HG03432 (cell line): ENCODE measurements around the gene DOK4.

Experiments used
- ATAC-seq: cut with Tn5 transposase; IDR thresholded peaks from one replicate; pipeline ENCODE4 v1.9.1; 2021; ENCODE audit warnings: mild to moderate bottlenecking, moderate library complexity; ENCODE audit not compliant: unreplicated experiment

Gene DOK4

DNA sequence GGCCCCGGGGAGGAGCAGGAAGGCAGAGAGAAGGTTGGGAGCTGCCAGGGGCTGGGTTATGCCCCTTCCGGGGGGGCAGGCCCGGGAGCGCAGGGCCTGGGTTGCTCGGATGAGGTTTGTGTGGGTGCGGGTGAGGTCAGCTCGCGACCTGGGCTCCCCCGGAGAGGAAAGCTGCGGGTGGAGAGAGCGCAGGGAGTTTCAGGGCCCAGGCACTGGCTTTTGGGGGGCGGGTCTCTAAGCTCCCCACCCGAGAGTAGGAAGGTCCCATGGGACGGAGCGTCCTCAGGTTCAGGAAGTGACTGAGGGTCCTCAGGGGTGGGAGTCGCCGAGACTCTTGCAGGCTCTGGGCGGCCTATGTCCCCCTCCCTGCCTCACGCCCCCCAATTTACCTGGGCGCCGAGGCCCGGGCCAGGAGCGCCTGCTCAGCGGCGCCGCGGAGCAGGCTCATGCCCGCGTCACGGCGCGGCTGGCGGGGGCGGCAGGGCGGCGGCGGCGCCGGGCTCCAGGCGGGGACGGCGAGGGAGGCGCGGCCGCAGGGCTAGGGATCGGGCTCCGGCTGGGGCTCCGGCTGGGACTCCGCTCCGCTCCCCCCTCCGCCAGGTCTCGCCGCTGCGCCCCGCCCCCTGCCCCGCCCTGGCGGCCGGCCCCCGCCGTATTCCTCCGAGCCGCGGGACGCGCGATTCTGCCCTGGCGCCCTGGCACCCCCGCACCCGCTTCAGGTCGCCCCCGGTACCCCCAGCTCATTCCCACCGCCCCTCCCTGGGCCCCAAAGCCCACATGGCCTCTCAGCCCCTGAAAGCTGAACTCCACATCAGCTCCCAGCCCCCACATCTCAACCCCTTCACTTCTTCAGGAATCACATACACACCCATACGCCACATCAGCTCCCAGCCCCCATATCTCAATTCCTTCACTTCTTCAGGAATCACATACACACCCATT, at the start of gene DOK4:
Gene DOK4, minus strand, starts transcription at position 578 of the 942 bp plus-strand sequence. CDS start 6,986 bp downstream, outside the sequence.
- ATAC-seq = peak; percentile 95

DNA sequence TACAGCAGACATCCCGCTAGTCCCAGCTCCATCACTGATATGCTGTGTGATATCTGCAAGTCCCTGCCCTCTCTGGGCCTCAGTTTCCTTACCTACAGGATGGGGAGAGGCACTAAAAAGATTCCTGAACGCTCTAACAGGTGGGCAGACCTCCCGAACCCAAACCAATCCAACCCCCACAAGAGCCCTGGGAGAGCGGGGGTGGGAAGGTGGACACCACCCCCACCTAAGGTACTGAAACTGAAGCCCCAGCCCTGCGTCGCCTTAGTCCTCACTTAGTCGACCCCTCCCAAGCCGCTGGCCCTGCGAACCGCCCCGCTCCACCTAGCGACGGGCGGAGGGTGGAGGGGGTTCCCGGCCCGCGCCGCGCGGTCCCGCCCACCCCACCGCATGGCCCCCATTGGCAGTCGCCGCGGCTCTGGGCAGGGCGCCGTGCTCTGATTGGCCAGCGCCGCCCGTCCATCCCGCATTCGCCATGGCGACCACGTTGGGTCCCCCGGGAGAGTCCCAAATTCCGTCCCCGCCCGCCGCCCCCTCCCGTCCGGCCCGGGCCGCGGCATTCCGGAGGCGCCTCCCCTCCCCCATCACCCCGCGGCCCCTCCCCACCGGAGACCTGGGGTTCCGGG, 49.5 kb upstream of the DOK4 start:
- peak; percentile 75 for ATAC-seq

DNA sequence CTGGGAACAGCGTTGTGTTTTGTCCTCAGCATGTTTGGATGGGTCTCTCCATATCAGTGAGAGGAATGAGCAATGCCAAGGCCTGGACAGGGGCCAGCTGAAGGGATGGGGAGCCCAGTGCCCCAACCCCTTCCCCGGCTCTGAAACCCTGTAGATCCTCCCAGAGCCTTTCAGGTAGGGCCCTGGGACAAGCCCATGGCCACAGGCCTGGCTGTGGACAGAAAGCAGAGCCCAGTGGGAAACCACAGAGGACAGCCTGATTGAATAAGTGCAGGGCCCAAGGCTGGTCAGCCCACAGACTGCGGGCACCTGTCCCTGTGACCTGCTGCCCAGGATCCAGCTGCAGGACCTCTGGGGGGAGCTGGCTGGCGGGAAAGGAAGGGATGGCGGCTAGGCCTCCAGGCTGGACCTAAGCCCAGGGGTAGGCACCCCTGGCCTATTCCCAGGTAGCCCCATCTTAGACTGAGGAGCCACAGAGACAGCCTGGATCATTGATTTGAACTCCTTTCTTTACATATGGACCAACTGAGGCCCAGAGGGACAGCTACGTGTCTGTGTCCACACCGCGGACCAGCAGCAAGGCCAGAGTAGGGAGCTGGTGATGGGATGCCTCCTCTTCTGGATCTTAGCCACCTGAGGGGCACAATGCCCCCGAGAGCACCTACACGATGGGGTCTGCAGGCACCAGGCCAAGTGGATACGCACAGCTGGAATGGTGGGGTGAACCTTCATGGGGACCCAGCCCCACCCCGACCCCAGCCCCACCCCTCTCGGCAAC, 48.8 kb upstream of the DOK4 start:
- no peak for ATAC-seq

DNA sequence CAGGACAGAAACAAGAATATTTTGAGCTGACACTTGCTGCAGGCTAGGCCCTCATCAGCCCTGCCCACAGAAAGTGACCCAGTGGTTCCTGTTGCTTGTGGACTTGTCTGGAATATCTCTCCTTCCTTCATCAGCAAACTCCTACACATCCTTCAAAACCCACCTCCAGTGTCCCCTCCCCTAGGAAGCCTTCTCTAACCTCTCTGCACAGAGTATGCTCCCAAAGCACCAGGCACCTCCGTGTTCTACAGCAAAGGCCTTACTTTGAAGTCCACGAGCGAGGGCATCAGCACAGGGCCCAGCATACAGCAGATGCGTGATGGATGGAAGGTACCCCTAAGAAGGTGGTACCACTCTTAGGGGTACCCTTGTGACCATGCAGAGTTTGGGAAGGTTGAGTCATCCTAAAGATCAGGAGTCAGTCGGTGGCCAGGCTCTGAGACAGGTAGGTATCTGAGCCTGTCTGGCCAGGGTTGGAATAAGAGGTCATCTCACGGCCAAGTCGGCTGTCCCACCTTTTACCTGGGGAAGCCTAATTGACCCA, 48.1 kb upstream of the DOK4 start:
- ATAC-seq = no peak

DNA sequence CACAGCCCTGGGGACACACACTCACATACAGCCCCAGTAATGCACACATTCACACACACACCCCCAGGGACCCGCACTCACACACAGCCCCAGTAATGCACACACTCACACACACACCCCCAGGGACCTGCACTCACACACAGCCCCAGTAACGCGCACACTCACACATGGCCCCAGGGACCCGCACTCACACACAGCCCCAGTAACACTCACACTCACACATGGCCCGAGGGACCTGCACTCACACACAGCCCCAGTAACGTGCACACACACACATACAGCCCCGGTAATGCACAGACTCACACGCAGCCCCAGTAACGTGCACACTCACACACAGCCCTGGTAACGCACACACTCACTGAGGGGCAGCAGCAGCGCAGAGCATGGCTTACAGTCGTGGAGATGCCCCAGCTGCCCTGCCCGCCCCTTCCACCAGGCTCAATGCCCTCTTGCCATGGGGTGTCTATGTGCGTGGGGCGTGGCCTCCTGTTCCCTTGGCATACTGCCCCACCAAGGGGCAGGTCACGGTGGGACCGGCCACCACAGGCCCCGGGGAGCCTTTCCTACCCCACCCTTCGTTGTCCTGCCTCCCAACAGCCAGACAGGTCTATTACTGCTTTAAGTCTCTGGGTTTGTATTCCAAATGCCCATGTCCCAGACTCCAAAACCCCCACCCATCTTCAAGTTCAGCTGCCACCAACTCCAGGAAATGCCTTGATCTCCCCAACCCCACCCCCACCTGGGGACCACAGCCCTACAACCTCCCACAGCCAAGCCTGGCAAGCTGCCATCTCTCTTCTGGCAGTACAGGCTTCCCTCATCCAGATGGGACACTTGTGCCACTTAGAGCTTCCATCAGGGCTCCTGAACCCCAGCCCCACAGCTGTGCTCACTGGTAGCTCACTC, 47.4 kb upstream of the DOK4 start:
- no peak for ATAC-seq

DNA sequence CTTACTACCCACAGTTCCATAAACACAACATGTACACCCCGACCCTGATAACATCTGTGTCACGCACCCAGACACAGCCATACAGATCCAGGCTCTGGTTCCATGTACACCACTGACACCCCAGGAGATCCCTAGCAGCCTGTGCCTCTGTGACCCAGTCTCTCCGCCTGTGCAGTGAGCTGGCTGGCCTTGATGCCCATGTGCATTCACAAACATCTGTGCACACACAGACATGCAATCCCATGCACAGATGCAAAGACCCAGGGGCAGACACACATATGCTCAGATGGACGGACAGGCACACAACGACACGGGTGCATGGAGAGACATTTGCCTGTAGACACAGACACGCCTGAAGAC, 46.0 kb upstream of the DOK4 start:
- ATAC-seq = no peak

DNA sequence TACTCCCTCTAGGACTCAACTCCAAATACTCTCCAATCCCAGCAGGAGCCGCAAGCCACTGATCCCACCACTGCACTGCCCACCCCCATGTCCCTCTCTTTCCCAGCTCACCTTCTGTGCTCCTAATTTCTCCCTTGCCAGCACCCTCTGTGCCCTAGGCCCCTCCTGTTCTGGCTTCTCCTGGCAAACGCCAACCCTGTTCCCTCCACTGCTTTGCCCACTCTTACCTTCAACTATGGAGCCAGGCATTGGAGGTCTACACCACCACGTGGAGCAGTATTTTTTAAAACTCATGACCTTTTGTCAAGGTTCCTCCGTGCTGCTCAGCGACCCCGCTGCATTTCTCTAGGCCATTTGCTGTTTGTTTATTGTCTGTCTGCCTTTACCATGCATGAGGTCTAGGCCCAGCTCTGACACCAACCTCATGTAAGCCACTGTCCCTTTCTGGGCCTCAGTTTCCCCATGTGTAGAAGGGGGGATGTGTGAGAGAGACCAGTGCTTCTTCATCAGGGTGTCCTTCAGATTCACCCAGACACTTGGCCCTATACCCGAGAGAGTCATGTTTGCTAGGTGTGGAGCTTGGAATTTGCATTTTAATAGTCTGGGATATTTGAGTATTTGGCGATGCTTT, 45.5 kb upstream of the DOK4 start:
- no peak for ATAC-seq

DNA sequence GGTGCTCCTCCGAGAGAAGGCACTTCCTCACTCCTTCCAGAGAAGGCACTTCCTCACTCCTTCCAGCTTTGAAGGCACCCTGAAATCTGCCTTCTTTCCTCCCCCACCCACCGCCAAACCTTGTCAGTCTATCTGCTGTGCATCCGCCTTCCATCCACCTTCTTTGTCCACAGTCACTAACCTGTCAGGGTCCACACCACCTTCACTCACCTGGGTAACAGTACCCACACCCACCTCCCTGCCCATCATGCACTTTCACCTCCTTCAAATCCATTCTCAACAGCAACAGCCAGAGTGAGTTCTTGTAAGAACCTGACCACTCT, 44.9 kb upstream of the DOK4 start:
- ATAC-seq = no peak

DNA sequence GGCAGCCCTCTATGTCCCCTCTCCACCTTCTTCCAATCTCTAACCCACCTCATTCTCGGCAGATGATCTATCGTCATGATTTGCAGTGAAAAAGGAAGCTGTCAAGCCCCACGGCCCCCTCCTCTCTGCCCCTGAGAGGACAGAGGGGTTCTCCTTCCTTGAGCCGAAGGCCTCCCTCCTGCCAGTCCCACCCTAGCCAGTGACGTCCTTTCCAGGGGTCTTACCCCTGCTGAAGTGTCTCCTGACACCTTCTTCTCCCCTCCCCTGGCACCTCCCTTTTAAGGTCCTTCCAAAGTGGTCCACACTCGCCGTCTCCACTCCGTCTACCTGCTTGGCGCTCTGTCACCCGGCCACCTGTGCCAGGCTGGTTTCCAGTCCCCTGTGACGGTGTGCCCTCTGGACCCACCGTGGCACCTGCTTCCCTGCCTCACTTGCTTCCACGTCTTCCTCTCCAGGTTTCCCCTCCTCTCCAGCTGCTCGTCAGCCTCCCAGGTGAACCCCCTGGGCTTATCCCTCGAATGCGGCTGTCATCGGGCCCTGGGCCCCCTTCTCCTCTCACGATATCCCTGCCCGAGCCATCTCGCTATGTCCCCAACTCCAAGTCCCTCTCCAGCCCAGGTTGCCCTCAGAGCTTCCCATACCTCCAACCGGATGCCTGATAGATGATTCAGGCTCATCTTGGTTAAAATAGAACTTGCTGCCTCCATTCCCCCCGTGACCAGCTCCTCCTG, 44.4 kb upstream of the DOK4 start:
- ATAC-seq = no peak

DNA sequence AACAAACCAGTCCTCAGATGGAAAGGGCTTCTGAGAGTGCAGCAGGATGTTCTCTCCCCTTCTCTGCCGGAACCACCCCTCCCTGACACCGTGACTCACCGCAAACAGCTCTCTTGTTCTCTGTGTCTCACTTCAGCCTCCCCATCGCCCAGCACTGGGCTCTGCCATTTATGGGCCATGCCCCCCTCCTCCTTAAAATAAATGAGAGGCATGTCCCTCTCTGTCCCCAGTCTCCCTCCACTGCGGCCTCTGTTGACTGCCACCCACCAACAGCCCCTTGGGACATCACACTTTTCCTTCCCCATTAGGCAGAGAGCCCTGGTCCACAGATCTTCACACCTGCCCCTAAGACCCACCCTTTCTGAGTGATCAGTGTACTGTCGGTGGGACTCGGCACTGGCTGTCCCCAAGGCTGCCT, 43.8 kb upstream of the DOK4 start:
- ATAC-seq = peak; percentile 79

DNA sequence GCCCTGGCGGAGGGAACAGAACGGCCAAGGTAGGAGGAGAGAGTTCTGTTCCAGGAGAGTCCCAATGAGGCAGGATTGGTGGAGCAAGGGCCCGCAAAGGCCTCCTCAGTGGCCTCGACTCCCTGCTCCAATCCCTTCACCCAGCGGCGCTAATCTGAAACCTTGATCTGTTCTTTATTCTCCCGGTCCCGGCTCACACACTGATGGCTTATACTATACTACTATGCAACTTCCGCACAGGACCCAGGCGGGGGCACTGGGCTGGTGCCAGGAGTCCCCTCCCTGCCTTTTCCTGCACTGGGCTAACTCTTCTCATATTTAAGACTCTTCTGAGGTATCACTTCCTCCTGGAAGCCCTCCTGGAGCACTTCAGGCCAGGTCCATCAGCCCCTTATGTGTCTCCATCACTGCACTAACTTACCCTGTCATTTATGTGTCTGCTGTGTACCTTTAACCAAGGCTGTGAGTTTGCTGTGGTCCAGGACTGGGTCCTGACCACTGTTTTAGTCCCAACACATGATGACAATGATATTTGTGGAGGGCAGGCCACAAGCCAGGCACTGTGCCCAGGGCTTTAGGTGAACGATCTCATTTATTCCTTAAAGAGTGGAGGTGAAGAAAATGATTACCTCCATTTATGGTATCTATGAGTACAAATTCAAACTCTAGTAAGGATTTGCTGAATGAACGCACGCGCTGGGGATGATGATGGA, 43.3 kb upstream of the DOK4 start:
- ATAC-seq = peak; percentile 15

DNA sequence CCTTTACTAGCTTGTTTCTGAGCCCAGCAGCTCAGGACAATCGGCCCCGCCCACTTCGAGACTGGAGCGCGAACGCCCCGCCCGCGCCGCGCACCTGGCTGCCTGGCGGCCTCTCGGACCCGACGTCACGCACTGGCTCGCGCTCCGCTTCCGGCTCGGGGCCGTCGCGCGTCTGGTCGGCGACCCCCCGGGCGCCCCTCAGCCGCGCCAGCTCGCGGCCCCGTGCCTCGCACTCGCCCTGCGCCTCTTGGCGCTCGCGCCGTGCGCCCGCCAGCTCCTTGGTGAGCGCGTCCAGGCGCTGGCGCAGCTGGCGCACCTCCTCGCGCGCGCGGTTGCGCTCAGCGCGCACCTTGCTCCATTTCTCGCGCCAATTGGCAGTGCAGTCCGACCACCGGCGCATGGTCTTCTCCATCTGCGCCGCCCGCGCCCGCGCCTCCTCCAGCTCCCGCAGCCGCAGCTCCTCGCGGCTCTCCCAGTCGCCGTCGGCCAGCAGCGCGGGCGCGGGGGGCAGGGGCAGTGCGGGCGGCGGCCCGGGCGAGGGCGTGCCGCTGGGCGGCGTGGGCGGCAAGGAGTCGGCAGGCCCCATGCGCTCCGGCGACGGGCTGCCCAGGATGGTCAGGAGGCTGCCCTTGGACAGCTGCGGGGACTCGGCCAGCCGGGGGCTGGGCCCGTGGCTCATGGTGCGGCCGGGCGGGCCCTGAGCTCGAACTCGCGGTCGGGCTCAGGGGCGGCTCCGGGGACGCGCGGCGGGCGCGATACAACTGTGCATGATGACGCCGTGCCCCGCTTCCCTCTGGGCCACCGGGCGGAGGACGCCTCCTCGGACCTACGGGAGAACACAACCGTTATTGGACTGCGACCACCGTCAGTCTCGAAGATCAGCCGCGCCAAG, 42.5 kb upstream of the DOK4 start:
- ATAC-seq = no peak

DNA sequence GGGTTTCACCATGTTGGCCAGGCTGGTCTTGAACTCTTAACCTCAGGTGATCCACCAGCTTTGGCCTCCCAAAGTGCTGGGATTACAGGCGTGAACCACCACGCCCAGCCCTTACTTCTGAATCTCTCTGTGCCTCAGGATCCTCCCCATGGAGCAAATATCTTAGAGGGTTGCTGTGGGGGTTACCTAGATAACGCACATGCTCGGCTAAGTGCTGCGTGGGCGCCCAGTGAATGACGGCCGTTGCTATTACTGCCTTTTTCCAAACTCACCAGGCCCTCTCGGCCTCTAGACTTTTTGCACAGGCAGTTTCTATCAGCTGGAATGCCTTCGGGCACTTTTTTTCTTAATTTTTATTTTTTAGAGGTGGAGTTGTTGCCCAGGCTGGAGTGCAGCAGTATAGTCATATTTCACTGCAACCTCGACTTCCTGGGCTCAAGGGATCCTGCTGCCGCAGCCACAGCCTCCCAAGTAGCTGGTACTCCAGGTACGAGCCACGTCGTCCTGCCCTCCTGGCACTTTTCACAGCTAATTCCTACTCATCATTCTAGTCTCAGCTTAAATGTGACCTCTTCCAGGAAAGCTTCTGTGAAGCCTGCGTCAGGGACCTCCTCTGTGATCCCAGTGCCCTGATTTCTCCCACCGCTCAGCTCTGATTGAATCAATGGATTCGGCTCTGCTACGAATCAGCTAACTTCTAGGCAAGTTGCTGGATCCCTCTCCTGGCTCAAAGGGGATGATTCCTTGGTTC, 41.5 kb upstream of the DOK4 start:
- no peak for ATAC-seq

DNA sequence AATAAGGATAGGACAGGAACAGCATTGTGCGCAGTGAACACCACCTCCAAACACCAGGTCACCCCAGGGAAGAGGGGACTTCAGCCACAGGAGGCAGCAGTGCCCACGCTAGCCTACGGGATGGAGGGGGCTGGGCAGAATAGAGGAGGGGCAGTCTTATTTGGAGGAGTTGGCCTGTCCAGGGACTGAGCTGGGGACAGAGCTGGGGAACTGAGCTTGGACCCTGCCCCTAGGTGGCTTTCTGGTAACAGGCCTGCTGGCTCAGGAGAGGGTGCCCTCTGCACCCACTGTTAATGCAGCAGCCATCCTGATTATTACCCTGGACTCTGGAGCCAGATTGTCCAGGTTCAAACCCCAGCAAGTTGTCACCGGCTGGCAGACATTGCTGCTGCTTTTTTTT, 40.7 kb upstream of the DOK4 start:
- no peak for ATAC-seq

DNA sequence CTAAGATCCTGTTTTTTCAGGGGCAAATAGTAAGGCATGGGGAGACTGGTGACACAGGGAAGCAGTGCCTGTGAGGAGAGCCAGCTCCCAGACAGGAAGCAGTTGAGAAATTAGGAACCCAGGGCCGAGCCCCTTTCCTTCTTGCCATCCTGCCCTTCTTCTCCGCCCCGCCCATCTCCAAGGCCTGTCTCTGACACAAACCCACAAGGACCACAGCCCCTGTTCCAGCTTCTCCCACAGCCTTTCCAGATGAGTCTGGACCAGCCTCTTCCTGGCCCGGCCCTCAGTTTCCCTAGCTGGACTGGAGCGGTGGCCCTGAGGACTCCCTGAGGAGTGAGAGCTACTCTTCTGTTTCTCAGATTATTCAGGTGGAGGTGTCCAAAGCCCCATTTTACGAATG, 40.2 kb upstream of the DOK4 start:
- ATAC-seq = no peak

DNA sequence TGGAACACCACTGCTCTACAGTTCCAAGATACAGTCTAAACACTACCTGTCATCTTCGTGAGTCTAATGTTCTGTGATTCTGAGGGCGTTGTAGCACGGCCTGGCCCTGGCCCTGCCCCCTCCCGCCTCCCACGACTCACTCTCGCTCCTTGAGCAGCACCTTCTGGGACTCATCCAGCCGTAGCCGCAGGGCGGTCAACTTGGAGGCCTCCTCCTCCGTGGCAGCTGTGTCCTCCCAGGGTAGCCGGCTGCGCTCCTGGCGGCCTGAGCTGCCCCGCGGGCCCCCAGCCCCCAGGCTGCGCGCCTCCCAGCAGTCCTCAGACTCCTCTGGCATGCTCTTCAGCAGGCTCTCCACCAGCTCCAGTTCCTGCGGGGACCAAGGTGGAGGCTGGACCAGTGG, 39.5 kb upstream of the DOK4 start:
- ATAC-seq = no peak

DNA sequence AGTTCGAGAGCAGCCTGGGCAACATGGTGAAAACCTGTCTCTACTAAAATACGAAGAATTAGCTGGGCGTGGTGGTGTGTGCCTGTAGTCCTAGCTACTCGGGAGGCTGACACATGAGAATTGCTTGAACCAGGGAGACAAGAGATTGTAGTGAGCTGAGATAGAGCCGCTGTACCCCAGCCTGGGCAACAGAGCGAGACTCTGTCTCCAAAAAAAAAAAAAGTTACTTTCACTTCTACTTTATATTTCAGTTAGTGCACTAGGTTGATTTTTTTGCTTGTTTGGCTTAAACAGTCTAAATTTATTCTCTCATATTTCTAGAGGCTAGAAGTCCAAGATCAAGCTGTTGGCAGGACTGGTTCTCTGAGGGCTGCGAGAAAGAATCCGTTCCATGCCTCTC, 36.7 kb upstream of the DOK4 start:
- no peak for ATAC-seq
